K562 (cell line): ENCODE data around the gene CD4. TPM values are rescaled to one million over a fixed set of nuclear protein-coding genes. Genes with fewer than 3 reads are reported as not detected.

Experiments used
- ATAC-seq: fragments of 200-7000 bp; cut with Tn5 transposase; 3 replicates; pipeline ENCODE4 v1.9.1; 2020; ENCODE audit warnings: moderate library complexity
- BruUV-seq: library from RNA; stranded (reverse); fragments of 400-500 nt; replicated peaks from 2 replicates; lab custom pipeline; 2021; lab: Mats Ljungman, UMichigan
- CTCF ChIA-PET: fragments of 300-600 bp; formaldehyde crosslinking; extraction: SDS; loops from one replicate; lab custom pipeline; 2021; ENCODE audit warnings: low intra/inter-chr PET ratio; lab: Yijun Ruan, JAX
- POLR2A ChIA-PET: fragments of 300-600, 350-650 bp; sonication (Branson Sonifier 250); formaldehyde crosslinking; extraction: SDS; loops from one replicate; lab custom pipeline; 2021; ENCODE audit warnings: antibody characterized with exemption, inconsistent platforms; lab: Yijun Ruan, JAX
- DNase-seq, 4 experiments: peaks; one replicate each; pipeline versions ENCODE4 v3.0.0 to v3.0.0-alpha.2; 2011 to 2018; ENCODE audit warnings: low spot score in 3 of 4, mixed read lengths in 3 of 4; ENCODE audit errors: extremely low read depth in 1 of 4
- FAIRE-seq: peaks from 2 replicates; lab custom pipeline; 2011; peaks lifted over from hg19 to GRCh38; lab: Jason Lieb, UNC
- H2AFZ ChIP-seq: 2 replicates; pipeline ENCODE4 v1.6.0; 2011; ENCODE audit warnings: low read depth, low read length, control low read depth, inconsistent platforms
- H3K27ac ChIP-seq: fragments of 200-600 bp; 3 replicates; pipeline ENCODE4 v1.8.0; 2011; ENCODE audit warnings: low read depth, mild to moderate bottlenecking, control low read depth, inconsistent platforms, low read length, moderate library complexity, mixed read lengths; ENCODE audit errors: extremely low read depth
- H3K27me3 ChIP-seq, 2 experiments: fragments of 300-600 bp in 1 of 2; 2 replicates in 1 of 2; 3 replicates in 1 of 2; pipeline versions ENCODE4 v1.6.0 to v1.8.0; 2011; ENCODE audit warnings: inconsistent platforms in 2 of 2, low read length in 2 of 2, mild to moderate bottlenecking in 1 of 2, mixed read lengths in 1 of 2, moderate library complexity in 1 of 2; ENCODE audit not compliant: control insufficient read depth in 2 of 2, insufficient read depth in 2 of 2
- H3K36me3 ChIP-seq: fragments of 300-600 bp; 3 replicates; pipeline ENCODE4 v1.8.0; 2011; ENCODE audit warnings: mild to moderate bottlenecking, low read length, inconsistent platforms; ENCODE audit not compliant: control insufficient read depth, insufficient read depth
- H3K4me1 ChIP-seq, 2 experiments: fragments of 200-600 bp in 1 of 2; replicated peaks in 1 of 2; 2 replicates in 1 of 2; 3 replicates in 1 of 2; pipeline versions ENCODE4 v1.5.1 to v1.8.0; 2011; ENCODE audit warnings: inconsistent platforms in 2 of 2, low read length in 2 of 2, mild to moderate bottlenecking in 1 of 2, mixed read lengths in 1 of 2, moderate library complexity in 1 of 2; ENCODE audit not compliant: control insufficient read depth in 2 of 2, insufficient read depth in 2 of 2
- H3K4me2 ChIP-seq: 2 replicates; pipeline ENCODE4 v1.6.1; 2011; ENCODE audit warnings: low read length, control low read depth, inconsistent platforms, mixed read lengths; ENCODE audit not compliant: insufficient read depth
- H3K4me3 ChIP-seq: fragments of 200-600 bp; sonication (generic), shearing (Covaris generic); 2 replicates; pipeline ENCODE4 v1.5.1; 2016; ENCODE audit warnings: control low read depth, inconsistent platforms
- H3K79me2 ChIP-seq: fragments of 200-600 bp; 3 replicates; pipeline ENCODE4 v1.8.0; 2011; ENCODE audit warnings: low read length, inconsistent platforms; ENCODE audit not compliant: control insufficient read depth, insufficient read depth
- H3K9ac ChIP-seq, 2 experiments: 2 replicates each; pipeline versions ENCODE4 v1.6.0 to v1.6.1; 2011; ENCODE audit warnings: low read depth in 2 of 2, low read length in 2 of 2, control low read depth in 1 of 2, inconsistent platforms in 1 of 2, mild to moderate bottlenecking in 1 of 2, mixed read lengths in 1 of 2; ENCODE audit not compliant: insufficient read depth in 1 of 2
- H3K9me1 ChIP-seq: one replicate; pipeline ENCODE4 v1.6.0; 2011; ENCODE audit warnings: inconsistent platforms, mild to moderate bottlenecking, low read length, moderate library complexity; ENCODE audit not compliant: control insufficient read depth, insufficient read depth
- H3K9me3 ChIP-seq: replicated peaks from 2 replicates; pipeline ENCODE4 v1.5.1; 2011; ENCODE audit warnings: low read depth, low read length, inconsistent platforms; ENCODE audit not compliant: control insufficient read depth, insufficient read depth
- H4K20me1 ChIP-seq: replicated peaks from 2 replicates; pipeline ENCODE4 v1.6.1; 2011; ENCODE audit warnings: low read length, inconsistent platforms, mixed read lengths; ENCODE audit not compliant: control insufficient read depth, insufficient read depth
- FOS ChIP-seq: IDR thresholded peaks from 3 replicates; pipeline ENCODE4 v1.6.1; 2011; ENCODE audit not compliant: insufficient read length; ENCODE audit errors: extremely low read depth
- HNRNPK ChIP-seq: fragments of 200-400 bp; formaldehyde crosslinking; IDR thresholded peaks from one replicate; pipeline ENCODE4 v1.6.1; 2018; ENCODE audit warnings: mild to moderate bottlenecking, low read depth, low read length; ENCODE audit not compliant: poor library complexity, severe bottlenecking
- KLF1 ChIP-seq: fragments of 450-650 bp; IDR thresholded peaks from 2 replicates; pipeline ENCODE4 v1.6.1; 2016; ENCODE audit warnings: missing genetic modification characterization, missing compliant biosample characterization
- POLR2AphosphoS5 ChIP-seq: IDR thresholded peaks from 2 replicates; pipeline ENCODE4 v1.6.1; 2011; ENCODE audit warnings: mild to moderate bottlenecking, low read depth, low read length, moderate library complexity; ENCODE audit not compliant: control insufficient read depth, insufficient read depth
- RBM34 ChIP-seq: fragments of 200-400 bp; formaldehyde crosslinking; IDR thresholded peaks from 2 replicates; pipeline ENCODE4 v1.6.1; 2018; ENCODE audit warnings: low read length, borderline replicate concordance; ENCODE audit not compliant: insufficient read depth
- THRA ChIP-seq: fragments of 450-650 bp; IDR thresholded peaks from 2 replicates; pipeline ENCODE4 v1.6.1; 2017; ENCODE audit warnings: mild to moderate bottlenecking, moderate library complexity
- ZNF263 ChIP-seq: sonication (generic); formaldehyde crosslinking; IDR thresholded peaks from 2 replicates; pipeline ENCODE4 v1.8.0; 2022; ENCODE audit warnings: mild to moderate bottlenecking, missing genetic modification reagents, borderline replicate concordance
- WGBS: fragments of 100-300 bp; shearing (Covaris generic); methylation state at CpG from one replicate; pipeline ENCODE4 v1.1.6; 2016; ENCODE audit warnings: low coverage, mixed read lengths; ENCODE audit not compliant: insufficient coverage; ENCODE audit errors: missing lambda C conversion rate; 5-methylcytosine and 5-hydroxymethylcytosine counted together
- in situ Hi-C: fragments of 300-500 bp; cut with MboI; formaldehyde crosslinking; loops from 4 replicates; pipeline ENCODE4 v1.15.0; 2018; ENCODE audit warnings: inconsistent platforms, mixed read lengths
- intact Hi-C: fragments of 100-400 bp; cut with micrococcal nuclease; formaldehyde crosslinking; loops from 2 replicates; pipeline ENCODE4 v1.14.2; 2022
- polyA plus RNA-seq, 8 experiments: library from polyadenylated mRNA; depleted of rRNA in 4 of 8; stranded (reverse) in 5 of 8; unstranded in 3 of 8; fragments of >200 nt; fragmentation: Nextera tagmentation in 2 of 8; fragmentation: Illumina TruSeq in 1 of 8; extraction: Ambion mirVana in 2 of 8; extraction: Trizol in 1 of 8; gene quantifications; 2 replicates each; pipeline versions ENCODE4 v1.2.1 to v1.2.3, GENCODE V29; 2011 to 2014; ENCODE audit warnings: inconsistent platforms in 1 of 8, missing spikeins in 1 of 8
- total RNA-seq, 7 experiments: library from RNA; depleted of rRNA in 6 of 7; stranded (reverse); fragments of >200 nt in 6 of 7; fragmentation: Illumina TruSeq in 2 of 7; extraction: Trizol in 2 of 7; gene quantifications; 2 replicates each; pipeline versions ENCODE4 v1.2.1 to v1.2.3, GENCODE V29; 2011 to 2021; ENCODE audit warnings: low replicate concordance in 1 of 7

Gene CD4
- total and polyA plus RNA-seq, 9 of the 15 experiments (the other 6 are each of a cell fraction or from before 2014, with no cell fraction given), result 0.06 to 0.27 (median 0.09) TPM; not detected in 5

GRCh38 chr12:6792522-6793201 is 3.3 kb downstream of the CD4 start:
- Histone ChIP-seq H3K4me1 (peaks cover 0 to 11% of the 10 kb centered on the region in 2 experiments; a peak in 2 of 5 replicates), H3K9me1 (no peaks in the 10 kb centered on the region), H3K79me2 (no peaks in the 10 kb centered on the region), H3K4me2 (no peak overlapping the region), H3K9me3 (no peaks in the 10 kb centered on the region), H3K27me3 (no peaks in the 10 kb centered on the region), H3K36me3 (no peaks in the 10 kb centered on the region), H4K20me1 (no peaks in the 10 kb centered on the region), H3K9ac (no peak overlapping the region; a peak in 1 of 4 replicates), H3K4me3 (no peak overlapping the region), H3K27ac (no peak overlapping the region), H2AFZ (peak overlapping the region; percentile 59; the same call in 1 of the 2 replicates)
- in situ Hi-C loops (no loop called here), intact Hi-C loops (no loop called here)
- ChIA-PET CTCF (no interaction called here), POLR2A (interaction anchor here (0.6 to 1.2 kb wide), 5 partner anchors 23 to 179 kb away, joined by 3 to 4 read pairs (median 3); partner anchors contain the start of genes C12orf57 and RNU7-1)
- BruUV-seq, result no TSS peak
- ATAC-seq (no peak; the same call in 1 of the 3 replicates), FAIRE-seq (no peak), DNase-seq (no peak)
- WGBS, result 71% methylated on average over 5 of the region's 12 CpGs
- TF ChIP-seq RBM34 (no peak), ZNF263 (no peak), KLF1 (no peak), HNRNPK (no peak), FOS (no peak), POLR2AphosphoS5 (no peak), THRA (no peak)
